WTC11 (cell line): ENCODE results near the gene GJB5. TPM values are rescaled to one million over a fixed set of nuclear protein-coding genes. Genes with fewer than 3 reads are reported as not detected.

Experiments used
- ATAC-seq: fragments of 200-7000 bp; cut with Tn5 transposase; 2 replicates; pipeline ENCODE4 v1.10.0; 2021; ENCODE audit warnings: mild to moderate bottlenecking, moderate library complexity
- CTCF ChIA-PET: fragments of 300-600 bp; sonication (Branson Sonifier 250); formaldehyde crosslinking; loops from one replicate; lab custom pipeline; 2021; ENCODE audit warnings: antibody characterized with exemption; lab: Charles Lee
- POLR2A ChIA-PET: fragments of 350-600 bp; sonication (Branson Sonifier 250); formaldehyde crosslinking; loops from one replicate; lab custom pipeline; 2021; ENCODE audit warnings: antibody characterized with exemption; lab: Charles Lee
- DNase-seq: peaks from one replicate; pipeline ENCODE4 v3.0.0; 2021; ENCODE audit warnings: low spot score
- H3K27ac Mint-ChIP-seq: 2 replicates; pipeline ENCODE4 v1.8.0; 2021; ENCODE audit warnings: mixed read lengths
- H3K27me3 Mint-ChIP-seq: 2 replicates; pipeline ENCODE4 v1.8.0; 2021; ENCODE audit warnings: low read depth, mild to moderate bottlenecking, moderate library complexity, mixed read lengths
- H3K36me3 Mint-ChIP-seq: 2 replicates; pipeline ENCODE4 v1.8.0; 2021; ENCODE audit warnings: mixed read lengths
- H3K4me1 Mint-ChIP-seq: 2 replicates; pipeline ENCODE4 v1.8.0; 2022; ENCODE audit warnings: mixed read lengths
- H3K4me3 Mint-ChIP-seq: 2 replicates; pipeline ENCODE4 v1.8.0; 2021; ENCODE audit warnings: mild to moderate bottlenecking, moderate library complexity, mixed read lengths
- H3K9me3 Mint-ChIP-seq: 2 replicates; pipeline ENCODE4 v1.8.0; 2021; ENCODE audit warnings: mixed read lengths
- ARID4B ChIP-seq: sonication (generic); formaldehyde crosslinking; IDR thresholded peaks from 2 replicates; pipeline ENCODE4 v1.8.0; 2023; ENCODE audit warnings: missing genetic modification reagents, mild to moderate bottlenecking, borderline replicate concordance
- ESRRA ChIP-seq: sonication (generic); formaldehyde crosslinking; IDR thresholded peaks from 2 replicates; pipeline ENCODE4 v1.8.1; 2022; ENCODE audit warnings: mild to moderate bottlenecking, missing genetic modification reagents, borderline replicate concordance
- FOXK1 ChIP-seq: sonication (generic); formaldehyde crosslinking; IDR thresholded peaks from 2 replicates; pipeline ENCODE4 v1.8.0; 2022; ENCODE audit warnings: mild to moderate bottlenecking, moderate library complexity, missing genetic modification reagents
- FOXP1 ChIP-seq: sonication (generic); formaldehyde crosslinking; IDR thresholded peaks from 2 replicates; pipeline ENCODE4 v1.8.0; 2022; ENCODE audit warnings: missing genetic modification reagents, mild to moderate bottlenecking, moderate library complexity, borderline replicate concordance
- GRHL2 ChIP-seq: fragments of 250-450 bp; sonication (Bioruptor Pico); IDR thresholded peaks from 2 replicates; pipeline ENCODE4 v1.8.0; 2022; ENCODE audit warnings: mild to moderate bottlenecking, moderate library complexity; ENCODE audit not compliant: insufficient replicate concordance, severe bottlenecking
- GTF2I ChIP-seq: fragments of 250-450 bp; sonication (Bioruptor Pico); conservative IDR thresholded peaks from 2 replicates; pipeline ENCODE4 v1.4.0; 2021; ENCODE audit warnings: mild to moderate bottlenecking
- HMGXB4 ChIP-seq: sonication (generic); formaldehyde crosslinking; IDR thresholded peaks from 2 replicates; pipeline ENCODE4 v1.8.1; 2023; ENCODE audit warnings: mild to moderate bottlenecking, moderate library complexity, missing genetic modification reagents
- JAZF1 ChIP-seq: fragments of 250-450 bp; sonication (Bioruptor Pico); IDR thresholded peaks from 2 replicates; pipeline ENCODE4 v1.9.0; 2021; ENCODE audit warnings: moderate library complexity, mild to moderate bottlenecking, inconsistent platforms
- JUN ChIP-seq: sonication (generic); formaldehyde crosslinking; IDR thresholded peaks from 2 replicates; pipeline ENCODE4 v1.8.0; 2023; ENCODE audit warnings: mild to moderate bottlenecking, missing genetic modification reagents
- NFYB ChIP-seq: sonication (generic); formaldehyde crosslinking; conservative IDR thresholded peaks from 2 replicates; pipeline ENCODE4 v1.8.0; 2022; ENCODE audit warnings: low read depth, missing genetic modification reagents
- USF1 ChIP-seq: sonication (generic); formaldehyde crosslinking; IDR thresholded peaks from 2 replicates; pipeline ENCODE4 v1.8.0; 2022; ENCODE audit warnings: mild to moderate bottlenecking, missing genetic modification reagents
- ZBTB21 ChIP-seq: sonication (generic); formaldehyde crosslinking; IDR thresholded peaks from 2 replicates; pipeline ENCODE4 v1.8.1; 2023; ENCODE audit warnings: mild to moderate bottlenecking, missing genetic modification reagents, borderline replicate concordance
- ZNF232 ChIP-seq: sonication (generic); formaldehyde crosslinking; IDR thresholded peaks from 2 replicates; pipeline ENCODE4 v1.8.0; 2022; ENCODE audit warnings: mild to moderate bottlenecking, missing genetic modification reagents
- total RNA-seq: library from RNA; stranded (reverse); gene quantifications from 3 replicates; pipeline ENCODE4 v1.2.3, GENCODE V29; 2021
- TF ChIP-seq, protein P1 (sequence below): fragments of 250-450 bp; sonication (Bioruptor Pico); IDR thresholded peaks from 2 replicates; pipeline ENCODE4 v1.9.0; 2021; ENCODE audit warnings: mild to moderate bottlenecking, borderline replicate concordance
- TF ChIP-seq, protein P2 (sequence below): sonication (generic); formaldehyde crosslinking; IDR thresholded peaks from 2 replicates; pipeline ENCODE4 v1.8.1; 2023; ENCODE audit warnings: mild to moderate bottlenecking, missing genetic modification reagents, moderate library complexity
- TF ChIP-seq, protein P3 (sequence below): fragments of 250-450 bp; sonication (Bioruptor Pico); IDR thresholded peaks from 2 replicates; pipeline ENCODE4 v1.9.0; 2021; ENCODE audit warnings: mild to moderate bottlenecking
- TF ChIP-seq, protein P4 (sequence below): sonication (generic); formaldehyde crosslinking; IDR thresholded peaks from 2 replicates; pipeline ENCODE4 v1.8.0; 2022; ENCODE audit warnings: mild to moderate bottlenecking, missing genetic modification reagents

GJB5 gene
- total RNA-seq, 1 experiment from 2014 or later, result 0.55 TPM

DNA sequence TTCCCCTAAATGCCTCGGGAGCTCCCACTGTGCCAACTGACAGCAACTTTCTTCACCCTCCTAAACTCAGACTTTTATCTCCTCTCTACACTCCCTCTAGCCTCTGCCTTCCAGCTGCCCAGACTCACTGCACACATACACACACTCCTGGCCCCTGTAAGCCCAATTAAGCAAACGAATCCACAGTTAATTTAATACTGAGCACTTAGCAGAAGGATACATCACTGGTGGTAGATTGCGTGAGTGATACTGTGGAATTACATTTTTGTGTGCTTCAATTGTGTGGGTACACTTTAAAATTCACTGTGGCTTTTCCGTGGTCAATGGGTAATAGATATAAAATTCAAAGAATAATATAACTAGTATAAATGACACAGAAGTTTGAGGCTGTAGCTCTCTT is 33.6 kb upstream of the GJB5 start:
- Mint-ChIP-seq H3K27ac (no peak overlapping the region), H3K27me3 (peaks cover 31% of the 10 kb centered on the region), H3K4me1 (no peaks in the 10 kb centered on the region)
- DNase-seq (no peak), ATAC-seq (no peak)
- POLR2A ChIA-PET, result no interaction called here
- no peak for TF ChIP-seq ESRRA (CRISPR knock-in tag)
- no peak for TF ChIP-seq HMGXB4 (CRISPR knock-in tag)
- TF ChIP-seq, protein P1, sequence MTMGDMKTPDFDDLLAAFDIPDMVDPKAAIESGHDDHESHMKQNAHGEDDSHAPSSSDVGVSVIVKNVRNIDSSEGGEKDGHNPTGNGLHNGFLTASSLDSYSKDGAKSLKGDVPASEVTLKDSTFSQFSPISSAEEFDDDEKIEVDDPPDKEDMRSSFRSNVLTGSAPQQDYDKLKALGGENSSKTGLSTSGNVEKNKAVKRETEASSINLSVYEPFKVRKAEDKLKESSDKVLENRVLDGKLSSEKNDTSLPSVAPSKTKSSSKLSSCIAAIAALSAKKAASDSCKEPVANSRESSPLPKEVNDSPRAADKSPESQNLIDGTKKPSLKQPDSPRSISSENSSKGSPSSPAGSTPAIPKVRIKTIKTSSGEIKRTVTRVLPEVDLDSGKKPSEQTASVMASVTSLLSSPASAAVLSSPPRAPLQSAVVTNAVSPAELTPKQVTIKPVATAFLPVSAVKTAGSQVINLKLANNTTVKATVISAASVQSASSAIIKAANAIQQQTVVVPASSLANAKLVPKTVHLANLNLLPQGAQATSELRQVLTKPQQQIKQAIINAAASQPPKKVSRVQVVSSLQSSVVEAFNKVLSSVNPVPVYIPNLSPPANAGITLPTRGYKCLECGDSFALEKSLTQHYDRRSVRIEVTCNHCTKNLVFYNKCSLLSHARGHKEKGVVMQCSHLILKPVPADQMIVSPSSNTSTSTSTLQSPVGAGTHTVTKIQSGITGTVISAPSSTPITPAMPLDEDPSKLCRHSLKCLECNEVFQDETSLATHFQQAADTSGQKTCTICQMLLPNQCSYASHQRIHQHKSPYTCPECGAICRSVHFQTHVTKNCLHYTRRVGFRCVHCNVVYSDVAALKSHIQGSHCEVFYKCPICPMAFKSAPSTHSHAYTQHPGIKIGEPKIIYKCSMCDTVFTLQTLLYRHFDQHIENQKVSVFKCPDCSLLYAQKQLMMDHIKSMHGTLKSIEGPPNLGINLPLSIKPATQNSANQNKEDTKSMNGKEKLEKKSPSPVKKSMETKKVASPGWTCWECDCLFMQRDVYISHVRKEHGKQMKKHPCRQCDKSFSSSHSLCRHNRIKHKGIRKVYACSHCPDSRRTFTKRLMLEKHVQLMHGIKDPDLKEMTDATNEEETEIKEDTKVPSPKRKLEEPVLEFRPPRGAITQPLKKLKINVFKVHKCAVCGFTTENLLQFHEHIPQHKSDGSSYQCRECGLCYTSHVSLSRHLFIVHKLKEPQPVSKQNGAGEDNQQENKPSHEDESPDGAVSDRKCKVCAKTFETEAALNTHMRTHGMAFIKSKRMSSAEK, result no peak
- TF ChIP-seq, all 79 proteins: peak for 0
- CTCF ChIA-PET, result interaction anchor here (1.6 to 2.2 kb wide), 2 partner anchors 22 to 379 kb away, joined by 3 to 8 read pairs; no protein-coding TSS in a partner anchor
- Mint-ChIP-seq H3K9me3 (peaks cover 11% of the 10 kb centered on the region), H3K4me3 (no peak overlapping the region), H3K36me3 (no peaks in the 10 kb centered on the region)

- no peaks in the 10 kb centered on the region for H3K4me1 Mint-ChIP-seq
- no peaks in the 10 kb centered on the region for H3K36me3 Mint-ChIP-seq
- H3K27ac Mint-ChIP-seq, result no peak overlapping the region
- ATAC-seq, result no peak
- DNase-seq, result no peak
- peaks cover 29% of the 10 kb centered on the region for H3K27me3 Mint-ChIP-seq
- ChIA-PET CTCF (interaction anchor here (1.6 to 2.2 kb wide), 2 partner anchors 21 to 380 kb away, joined by 3 to 8 read pairs; no protein-coding TSS in a partner anchor), POLR2A (no interaction called here)
- no peak overlapping the region for H3K4me3 Mint-ChIP-seq
- TF ChIP-seq, protein P2, sequence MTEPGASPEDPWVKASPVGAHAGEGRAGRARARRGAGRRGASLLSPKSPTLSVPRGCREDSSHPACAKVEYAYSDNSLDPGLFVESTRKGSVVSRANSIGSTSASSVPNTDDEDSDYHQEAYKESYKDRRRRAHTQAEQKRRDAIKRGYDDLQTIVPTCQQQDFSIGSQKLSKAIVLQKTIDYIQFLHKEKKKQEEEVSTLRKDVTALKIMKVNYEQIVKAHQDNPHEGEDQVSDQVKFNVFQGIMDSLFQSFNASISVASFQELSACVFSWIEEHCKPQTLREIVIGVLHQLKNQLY, result no peak
- TF ChIP-seq, protein P3, sequence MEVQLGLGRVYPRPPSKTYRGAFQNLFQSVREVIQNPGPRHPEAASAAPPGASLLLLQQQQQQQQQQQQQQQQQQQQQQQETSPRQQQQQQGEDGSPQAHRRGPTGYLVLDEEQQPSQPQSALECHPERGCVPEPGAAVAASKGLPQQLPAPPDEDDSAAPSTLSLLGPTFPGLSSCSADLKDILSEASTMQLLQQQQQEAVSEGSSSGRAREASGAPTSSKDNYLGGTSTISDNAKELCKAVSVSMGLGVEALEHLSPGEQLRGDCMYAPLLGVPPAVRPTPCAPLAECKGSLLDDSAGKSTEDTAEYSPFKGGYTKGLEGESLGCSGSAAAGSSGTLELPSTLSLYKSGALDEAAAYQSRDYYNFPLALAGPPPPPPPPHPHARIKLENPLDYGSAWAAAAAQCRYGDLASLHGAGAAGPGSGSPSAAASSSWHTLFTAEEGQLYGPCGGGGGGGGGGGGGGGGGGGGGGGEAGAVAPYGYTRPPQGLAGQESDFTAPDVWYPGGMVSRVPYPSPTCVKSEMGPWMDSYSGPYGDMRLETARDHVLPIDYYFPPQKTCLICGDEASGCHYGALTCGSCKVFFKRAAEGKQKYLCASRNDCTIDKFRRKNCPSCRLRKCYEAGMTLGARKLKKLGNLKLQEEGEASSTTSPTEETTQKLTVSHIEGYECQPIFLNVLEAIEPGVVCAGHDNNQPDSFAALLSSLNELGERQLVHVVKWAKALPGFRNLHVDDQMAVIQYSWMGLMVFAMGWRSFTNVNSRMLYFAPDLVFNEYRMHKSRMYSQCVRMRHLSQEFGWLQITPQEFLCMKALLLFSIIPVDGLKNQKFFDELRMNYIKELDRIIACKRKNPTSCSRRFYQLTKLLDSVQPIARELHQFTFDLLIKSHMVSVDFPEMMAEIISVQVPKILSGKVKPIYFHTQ (CRISPR knock-in tag), result no peak
- TF ChIP-seq JAZF1 (CRISPR knock-in tag) (no peak), GRHL2 (no peak), USF1 (no peak), ZNF232 (CRISPR knock-in tag) (no peak), ESRRA (CRISPR knock-in tag) (no peak), ARID4B (CRISPR knock-in tag) (no peak), JUN (CRISPR knock-in tag) (no peak), FOXP1 (CRISPR knock-in tag) (no peak), GTF2I (CRISPR knock-in tag) (no peak), ZBTB21 (CRISPR knock-in tag) (no peak), FOXK1 (no peak), NFYB (CRISPR knock-in tag) (no peak)
- TF ChIP-seq, protein P4, sequence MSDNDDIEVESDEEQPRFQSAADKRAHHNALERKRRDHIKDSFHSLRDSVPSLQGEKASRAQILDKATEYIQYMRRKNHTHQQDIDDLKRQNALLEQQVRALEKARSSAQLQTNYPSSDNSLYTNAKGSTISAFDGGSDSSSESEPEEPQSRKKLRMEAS, result no peak
- peaks cover 11% of the 10 kb centered on the region for H3K9me3 Mint-ChIP-seq
These were observed 33.0 kb upstream of the GJB5 start for GRCh38 chr1:34721646-34722355.
